H9 (cell line): ENCODE data around the gene NFATC4. TPM values are rescaled to one million over a fixed set of nuclear protein-coding genes. Genes with fewer than 3 reads are reported as not detected.
A peak's percentile ranks its signal among the peaks of the same experiment; 100 is the strongest.

Experiments
- DNase-seq: peaks from one replicate; pipeline ENCODE4 v3.0.0-alpha.2; 2017
- H2AFZ ChIP-seq: one replicate; pipeline ENCODE4 v1.6.1; 2013; ENCODE audit warnings: mild to moderate bottlenecking, low read length, control low read depth, moderate library complexity
- H2AK5ac ChIP-seq: 2 replicates; pipeline ENCODE4 v1.6.1; 2013; ENCODE audit warnings: low read length, control low read depth, mixed read lengths; ENCODE audit not compliant: insufficient read length
- H2BK120ac ChIP-seq: one replicate; pipeline ENCODE4 v1.6.1; 2013; ENCODE audit warnings: low read depth, mild to moderate bottlenecking, low read length, control low read depth, inconsistent platforms; ENCODE audit not compliant: poor library complexity, severe bottlenecking
- H2BK12ac ChIP-seq: 2 replicates; pipeline ENCODE4 v1.6.1; 2013; ENCODE audit warnings: low read length, control low read depth, mixed read lengths, low read depth; ENCODE audit not compliant: insufficient read length
- H2BK15ac ChIP-seq: 2 replicates; pipeline ENCODE4 v1.6.1; 2013; ENCODE audit warnings: low read depth, low read length, control low read depth
- H2BK20ac ChIP-seq: one replicate; pipeline ENCODE4 v1.6.1; 2013; ENCODE audit warnings: low read depth, mild to moderate bottlenecking, low read length, control low read depth, inconsistent platforms; ENCODE audit not compliant: poor library complexity, severe bottlenecking
- H2BK5ac ChIP-seq: 2 replicates; pipeline ENCODE4 v1.6.1; 2013; ENCODE audit warnings: low read length, control low read depth, mixed read lengths; ENCODE audit not compliant: insufficient read length
- H3K14ac ChIP-seq: 2 replicates; pipeline ENCODE4 v1.6.1; 2013; ENCODE audit warnings: low read length, control low read depth; ENCODE audit not compliant: insufficient read depth
- H3K18ac ChIP-seq: 2 replicates; pipeline ENCODE4 v1.6.1; 2013; ENCODE audit warnings: low read depth, mild to moderate bottlenecking, mixed read lengths, low read length, control low read depth; ENCODE audit not compliant: insufficient read length
- H3K23ac ChIP-seq: 2 replicates; pipeline ENCODE4 v1.6.1; 2013; ENCODE audit warnings: low read length, control low read depth, mixed read lengths, low read depth; ENCODE audit not compliant: insufficient read length
- H3K23me2 ChIP-seq: 2 replicates; pipeline ENCODE4 v1.6.1; 2013; ENCODE audit warnings: low read depth, mild to moderate bottlenecking, mixed read lengths, low read length, control low read depth; ENCODE audit not compliant: insufficient read length, poor library complexity, severe bottlenecking
- H3K27ac ChIP-seq: 2 replicates; pipeline ENCODE4 v1.5.1; 2013; ENCODE audit warnings: low read length, control low read depth, mixed read lengths, low read depth; ENCODE audit not compliant: insufficient read length
- H3K27me3 ChIP-seq: 2 replicates; pipeline ENCODE4 v1.6.1; 2013; ENCODE audit warnings: low read length, control low read depth, inconsistent platforms; ENCODE audit not compliant: insufficient read depth
- H3K4ac ChIP-seq: 2 replicates; pipeline ENCODE4 v1.6.1; 2013; ENCODE audit warnings: low read depth, mild to moderate bottlenecking, control low read depth, inconsistent platforms, low read length, moderate library complexity
- H3K4me1 ChIP-seq: 2 replicates; pipeline ENCODE4 v1.6.1; 2013; ENCODE audit warnings: low read length, control low read depth, inconsistent platforms; ENCODE audit not compliant: insufficient read depth
- H3K4me2 ChIP-seq: 2 replicates; pipeline ENCODE4 v1.6.1; 2013; ENCODE audit warnings: low read length, control low read depth, mixed read lengths; ENCODE audit not compliant: insufficient read length, insufficient read depth
- H3K56ac ChIP-seq: 2 replicates; pipeline ENCODE4 v1.6.1; 2013; ENCODE audit warnings: low read depth, mild to moderate bottlenecking, mixed read lengths, low read length, control low read depth; ENCODE audit not compliant: insufficient read length
- H3K79me1 ChIP-seq: 2 replicates; pipeline ENCODE4 v1.6.1; 2013; ENCODE audit warnings: low read depth, mild to moderate bottlenecking, moderate library complexity, low read length, control low read depth, inconsistent platforms; ENCODE audit not compliant: insufficient read depth, poor library complexity, severe bottlenecking
- H3K79me2 ChIP-seq: 2 replicates; pipeline ENCODE4 v1.6.1; 2013; ENCODE audit warnings: low read length, control low read depth, inconsistent platforms; ENCODE audit not compliant: insufficient read depth
- H3K9ac ChIP-seq: 2 replicates; pipeline ENCODE4 v1.6.1; 2013; ENCODE audit warnings: low read length, control low read depth, mixed read lengths; ENCODE audit not compliant: insufficient read length; ENCODE audit errors: extremely low read depth
- H3K9me3 ChIP-seq: one replicate; pipeline ENCODE4 v1.6.1; 2013; ENCODE audit warnings: low read depth, low read length, inconsistent platforms; ENCODE audit not compliant: control insufficient read depth
- H3T11ph ChIP-seq: one replicate; pipeline ENCODE4 v1.6.1; 2013; ENCODE audit warnings: mild to moderate bottlenecking, low read length, control low read depth, inconsistent platforms
- H4K20me1 ChIP-seq: one replicate; pipeline ENCODE4 v1.6.1; 2013; ENCODE audit not compliant: control insufficient read depth, insufficient read length, insufficient read depth
- H4K5ac ChIP-seq: 2 replicates; pipeline ENCODE4 v1.6.1; 2013; ENCODE audit warnings: low read depth, mild to moderate bottlenecking, mixed read lengths, low read length, control low read depth; ENCODE audit not compliant: insufficient read length
- H4K8ac ChIP-seq: replicated peaks from 2 replicates; pipeline ENCODE4 v1.6.1; 2013; ENCODE audit warnings: low read length, control low read depth, mixed read lengths, low read depth; ENCODE audit not compliant: insufficient read length
- H4K91ac ChIP-seq: 2 replicates; pipeline ENCODE4 v1.6.1; 2013; ENCODE audit warnings: low read depth, mild to moderate bottlenecking, moderate library complexity, mixed read lengths, low read length, control low read depth; ENCODE audit not compliant: insufficient read length
- H3K27ac Mint-ChIP-seq, 3 experiments: 2 replicates in 2 of 3; 3 replicates in 1 of 3; pipeline ENCODE4 v1.8.0; 2020 to 2021; ENCODE audit warnings: mixed read lengths in 3 of 3, mild to moderate bottlenecking in 1 of 3, moderate library complexity in 1 of 3
- H3K27me3 Mint-ChIP-seq: 2 replicates; pipeline ENCODE4 v1.8.0; 2021; ENCODE audit warnings: low read depth, mild to moderate bottlenecking, moderate library complexity, mixed read lengths
- H3K36me3 Mint-ChIP-seq, 3 experiments: 2 replicates in 2 of 3; 3 replicates in 1 of 3; pipeline ENCODE4 v1.8.0; 2020 to 2021; ENCODE audit warnings: low read depth in 3 of 3, mixed read lengths in 3 of 3; ENCODE audit not compliant: insufficient read depth in 1 of 3
- H3K4me1 Mint-ChIP-seq, 2 experiments: 2 replicates each; pipeline ENCODE4 v1.8.0; 2020; ENCODE audit warnings: mixed read lengths in 2 of 2
- H3K4me3 Mint-ChIP-seq, 2 experiments: 2 replicates in 1 of 2; 3 replicates in 1 of 2; pipeline ENCODE4 v1.8.0; 2020 to 2021; ENCODE audit warnings: mild to moderate bottlenecking in 2 of 2, mixed read lengths in 2 of 2, moderate library complexity in 1 of 2
- H3K9me3 Mint-ChIP-seq, 2 experiments: 2 replicates in 1 of 2; 3 replicates in 1 of 2; pipeline ENCODE4 v1.8.0; 2020; ENCODE audit warnings: mild to moderate bottlenecking in 2 of 2, mixed read lengths in 2 of 2, moderate library complexity in 1 of 2
- WGBS: extraction: QIAGEN DNeasy Blood & Tissue Kit; methylation state at CpG from one replicate; pipeline ENCODE4 v1.1.7; 2013; ENCODE audit warnings: missing lambda C conversion rate, low lambda C conversion rate, mixed read lengths; ENCODE audit not compliant: insufficient read length; ENCODE audit errors: extremely low coverage; 5-methylcytosine and 5-hydroxymethylcytosine counted together
- total RNA-seq: library from RNA; stranded (reverse); gene quantifications from 2 replicates; pipeline ENCODE4 v1.2.1, GENCODE V29; 2021
- TF ChIP-seq, protein P1 (sequence below): fragments of 200-600 bp; sonication (generic); conservative IDR thresholded peaks from 3 replicates; pipeline ENCODE4 v1.8.0; 2021; ENCODE audit warnings: antibody characterized with exemption, mild to moderate bottlenecking

The NFATC4 gene
- total RNA-seq, 1 experiment from 2014 or later, result 46.4 TPM

DNA sequence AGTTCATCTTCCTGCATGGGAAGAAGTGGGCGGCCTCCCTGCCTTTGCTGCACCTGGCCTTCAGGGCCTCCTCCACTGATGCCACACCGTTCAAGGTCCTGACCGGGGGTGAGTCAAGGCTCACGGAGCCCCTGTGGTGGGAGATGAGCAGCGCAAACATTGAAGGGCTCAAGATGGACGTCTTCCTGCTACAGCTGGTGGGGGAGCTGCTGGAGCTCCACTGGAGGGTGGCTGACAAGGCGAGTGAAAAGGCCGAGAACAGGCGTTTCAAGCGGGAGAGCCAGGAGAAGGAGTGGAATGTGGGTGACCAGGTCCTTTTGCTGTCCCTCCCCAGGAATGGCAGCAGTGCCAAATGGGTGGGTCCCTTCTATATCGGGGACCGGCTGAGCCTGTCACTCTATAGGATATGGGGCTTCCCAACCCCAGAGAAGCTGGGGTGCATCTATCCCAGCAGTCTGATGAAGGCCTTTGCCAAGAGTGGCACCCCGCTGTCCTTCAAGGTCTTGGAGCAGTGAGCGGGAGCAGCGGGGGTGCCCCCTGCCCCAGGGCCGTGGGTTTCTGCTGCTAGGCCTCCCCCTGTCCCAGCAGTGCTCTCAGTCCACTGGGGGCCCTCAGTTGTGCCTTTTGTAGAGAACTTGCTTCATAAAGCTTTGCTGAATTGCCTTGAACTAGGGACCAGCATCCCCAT, 49.1 kb downstream of the NFATC4 start:
- Histone ChIP-seq H3K9ac (no peak overlapping the region), H2AK5ac (no peak overlapping the region), H4K20me1 (no peaks in the 10 kb centered on the region), H3K56ac (no peak overlapping the region), H3K14ac (no peak overlapping the region), H3K79me1 (no peaks in the 10 kb centered on the region), H4K91ac (no peak overlapping the region), H2BK5ac (no peak overlapping the region), H3K79me2 (no peaks in the 10 kb centered on the region), H3K27ac (no peak overlapping the region), H2BK120ac (no peak overlapping the region), H3K23ac (no peak overlapping the region), H4K5ac (no peak overlapping the region), H2AFZ (no peak overlapping the region), H2BK12ac (no peak overlapping the region), H3K4me2 (no peak overlapping the region), H3K18ac (no peak overlapping the region), H3K4ac (no peak overlapping the region), H3K4me1 (no peaks in the 10 kb centered on the region), H4K8ac (no peak overlapping the region), H3K23me2 (no peaks in the 10 kb centered on the region), H2BK20ac (no peak overlapping the region), H2BK15ac (no peak overlapping the region), H3T11ph (no peak overlapping the region), H3K9me3 (no peaks in the 10 kb centered on the region), H3K27me3 (no peaks in the 10 kb centered on the region; the same call in 1 of the 2 replicates)
- TF ChIP-seq, protein P1, sequence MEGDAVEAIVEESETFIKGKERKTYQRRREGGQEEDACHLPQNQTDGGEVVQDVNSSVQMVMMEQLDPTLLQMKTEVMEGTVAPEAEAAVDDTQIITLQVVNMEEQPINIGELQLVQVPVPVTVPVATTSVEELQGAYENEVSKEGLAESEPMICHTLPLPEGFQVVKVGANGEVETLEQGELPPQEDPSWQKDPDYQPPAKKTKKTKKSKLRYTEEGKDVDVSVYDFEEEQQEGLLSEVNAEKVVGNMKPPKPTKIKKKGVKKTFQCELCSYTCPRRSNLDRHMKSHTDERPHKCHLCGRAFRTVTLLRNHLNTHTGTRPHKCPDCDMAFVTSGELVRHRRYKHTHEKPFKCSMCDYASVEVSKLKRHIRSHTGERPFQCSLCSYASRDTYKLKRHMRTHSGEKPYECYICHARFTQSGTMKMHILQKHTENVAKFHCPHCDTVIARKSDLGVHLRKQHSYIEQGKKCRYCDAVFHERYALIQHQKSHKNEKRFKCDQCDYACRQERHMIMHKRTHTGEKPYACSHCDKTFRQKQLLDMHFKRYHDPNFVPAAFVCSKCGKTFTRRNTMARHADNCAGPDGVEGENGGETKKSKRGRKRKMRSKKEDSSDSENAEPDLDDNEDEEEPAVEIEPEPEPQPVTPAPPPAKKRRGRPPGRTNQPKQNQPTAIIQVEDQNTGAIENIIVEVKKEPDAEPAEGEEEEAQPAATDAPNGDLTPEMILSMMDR, result no peak
- H3K27ac Mint-ChIP-seq, result peak overlapping the region in 1 of 3 experiments; percentile 34; a peak in 3 of 7 replicates
- H3K9me3 Mint-ChIP-seq, result no peaks in the 10 kb centered on the region
- DNase-seq, result no peak
- WGBS, result no CpG with 5 or more reads among the region's 16 CpGs
- H3K4me3 Mint-ChIP-seq, result no peak overlapping the region
- 0 out of 4 replicates have a peak, but pooled peaks cover 0 to 3% of the 10 kb centered on the region in 2 experiments for H3K4me1 Mint-ChIP-seq
- H3K36me3 Mint-ChIP-seq, result peaks cover 15 to 33% (median 22%) of the 10 kb centered on the region in 3 experiments; a peak in 6 of 7 replicates
- H3K27me3 Mint-ChIP-seq, result peaks cover 22% of the 10 kb centered on the region
